Caco-2 (cell line): ENCODE measurements around the gene TTC33. TPM values are rescaled to one million over a fixed set of nuclear protein-coding genes. Genes with fewer than 3 reads are reported as not detected.

Experiments
- BruUV-seq: library from RNA; stranded (reverse); fragments of 400-500 nt; replicated peaks from 2 replicates; lab custom pipeline; 2021; lab: Mats Ljungman, UMichigan
- CTCF ChIA-PET: fragments of 300-600 bp; sonication (Branson Sonifier 250); formaldehyde crosslinking; loops from one replicate; lab custom pipeline; 2022; ENCODE audit warnings: antibody characterized with exemption; lab: Charles Lee
- POLR2A ChIA-PET: fragments of 300-600 bp; sonication (Branson Sonifier 250); formaldehyde crosslinking; loops from one replicate; lab custom pipeline; 2022; ENCODE audit warnings: antibody characterized with exemption; lab: Charles Lee
- DNase-seq, 2 experiments: peaks; one replicate each; pipeline versions ENCODE4 v3.0.0 to v3.0.0-alpha.2; 2020 to 2022
- H3K27me3 ChIP-seq: replicated peaks from 2 replicates; pipeline ENCODE4 v1.6.0; 2011; ENCODE audit warnings: low read length; ENCODE audit not compliant: control insufficient read depth, insufficient read depth
- H3K36me3 ChIP-seq: 2 replicates; pipeline ENCODE4 v1.5.1; 2011; ENCODE audit warnings: low read length; ENCODE audit not compliant: control insufficient read depth, insufficient read depth
- H3K4me1 ChIP-seq: fragments of 250-450 bp; sonication (Bioruptor Pico); 2 replicates; pipeline ENCODE4 v1.5.1; 2020; ENCODE audit warnings: mild to moderate bottlenecking
- H3K4me3 ChIP-seq: 2 replicates; pipeline ENCODE4 v1.5.1; 2011; ENCODE audit warnings: low read depth, mild to moderate bottlenecking, control low read depth, low read length
- H3K9me3 ChIP-seq: fragments of 250-450 bp; sonication (Bioruptor Pico); 2 replicates; pipeline ENCODE4 v1.5.1; 2020; ENCODE audit warnings: mild to moderate bottlenecking, moderate library complexity
- H3K27ac Mint-ChIP-seq: one replicate; pipeline ENCODE4 v1.8.0; 2022; ENCODE audit warnings: mixed read lengths; ENCODE audit not compliant: unreplicated experiment
- H3K27me3 Mint-ChIP-seq: one replicate; pipeline ENCODE4 v1.8.0; 2022; ENCODE audit warnings: mixed read lengths; ENCODE audit not compliant: insufficient read depth, unreplicated experiment
- H3K36me3 Mint-ChIP-seq: one replicate; pipeline ENCODE4 v1.8.0; 2022; ENCODE audit warnings: mild to moderate bottlenecking, mixed read lengths; ENCODE audit not compliant: insufficient read depth, unreplicated experiment
- H3K4me1 Mint-ChIP-seq: one replicate; pipeline ENCODE4 v1.8.0; 2022; ENCODE audit warnings: low read depth, mixed read lengths; ENCODE audit not compliant: unreplicated experiment
- H3K4me3 Mint-ChIP-seq: one replicate; pipeline ENCODE4 v1.8.0; 2022; ENCODE audit warnings: mild to moderate bottlenecking, moderate library complexity, mixed read lengths; ENCODE audit not compliant: unreplicated experiment
- H3K9me3 Mint-ChIP-seq: one replicate; pipeline ENCODE4 v1.8.0; 2022; ENCODE audit warnings: mixed read lengths; ENCODE audit not compliant: unreplicated experiment
- CTCF ChIP-seq, 2 experiments: fragments of 200-600 bp in 1 of 2; IDR thresholded peaks; 1 replicate in 1 of 2; 2 replicates in 1 of 2; pipeline versions ENCODE4 v1.5.1 to v1.8.0; 2011 to 2022; ENCODE audit warnings: antibody characterized with exemption in 1 of 2, control low read depth in 1 of 2, inconsistent platforms in 1 of 2, low read depth in 1 of 2, low read length in 1 of 2, mild to moderate bottlenecking in 1 of 2, moderate library complexity in 1 of 2; ENCODE audit not compliant: insufficient read depth in 1 of 2, severe bottlenecking in 1 of 2, unreplicated experiment in 1 of 2
- intact Hi-C: fragments of 100-400 bp; cut with micrococcal nuclease; formaldehyde crosslinking; loops from one replicate; pipeline ENCODE4 v1.10.0; 2022; ENCODE audit not compliant: unreplicated experiment
- total RNA-seq: library from RNA; stranded (reverse); gene quantifications from 2 replicates; pipeline ENCODE4 v1.2.3, GENCODE V29; 2022

Gene TTC33
- total RNA-seq, 1 experiment from 2014 or later = 8.6 TPM

GRCh38 chr5:40655138-40655537 is 100.6 kb downstream of the TTC33 start:
- intact Hi-C loops = no loop called here
- H3K4me3 Mint-ChIP-seq = no peak overlapping the region
- Histone ChIP-seq H3K4me1 (no peaks in the 10 kb centered on the region), H3K36me3 (no peaks in the 10 kb centered on the region), H3K9me3 (no peaks in the 10 kb centered on the region), H3K27me3 (no peaks in the 10 kb centered on the region), H3K4me3 (no peak overlapping the region)
- no peak overlapping the region for H3K27ac Mint-ChIP-seq
- H3K4me1 Mint-ChIP-seq = no peaks in the 10 kb centered on the region
- no peak for DNase-seq
- H3K36me3 Mint-ChIP-seq = no peaks in the 10 kb centered on the region
- ChIA-PET POLR2A (no interaction called here), CTCF (no interaction called here)
- BruUV-seq = no TSS peak
- TF ChIP-seq CTCF (IDR thresholded peaks at IDR 0.05; ENCODE audit: insufficient read depth in 1 of 2, low read depth in 1 of 2, low read length in 1 of 2, severe bottlenecking in 1 of 2, unreplicated experiment in 1 of 2) = no peak
- H3K9me3 Mint-ChIP-seq = no peaks in the 10 kb centered on the region
- H3K27me3 Mint-ChIP-seq = peaks cover 10% of the 10 kb centered on the region

- intact Hi-C loops = no loop called here
- ChIA-PET CTCF (no interaction called here), POLR2A (no interaction called here)
- Mint-ChIP-seq H3K36me3 (no peaks in the 10 kb centered on the region), H3K27ac (no peak overlapping the region), H3K9me3 (no peaks in the 10 kb centered on the region), H3K4me1 (no peaks in the 10 kb centered on the region), H3K4me3 (no peak overlapping the region), H3K27me3 (peaks cover 10% of the 10 kb centered on the region)
- no TSS peak for BruUV-seq
- no peak for DNase-seq
- no peaks in the 10 kb centered on the region for H3K36me3 ChIP-seq
- H3K27me3 ChIP-seq = no peaks in the 10 kb centered on the region
- H3K9me3 ChIP-seq = no peaks in the 10 kb centered on the region
- no peak for TF ChIP-seq CTCF (IDR thresholded peaks at IDR 0.05; ENCODE audit: insufficient read depth in 1 of 2, low read depth in 1 of 2, low read length in 1 of 2, severe bottlenecking in 1 of 2, unreplicated experiment in 1 of 2)
- H3K4me1 ChIP-seq = no peaks in the 10 kb centered on the region
- no peak overlapping the region for H3K4me3 ChIP-seq
Observed at GRCh38 chr5:40654377-40654991, 101.3 kb downstream of the TTC33 start.

- CTCF ChIA-PET = no interaction called here
Observed at GRCh38 chr5:40653221-40654022, 102.3 kb downstream of the TTC33 start.

More at GRCh38 chr5:40653221-40654022, 102.3 kb downstream of the TTC33 start:
- Mint-ChIP-seq H3K4me1 (no peaks in the 10 kb centered on the region), H3K27me3 (peaks cover 3% of the 10 kb centered on the region), H3K9me3 (no peaks in the 10 kb centered on the region), H3K27ac (no peak overlapping the region), H3K36me3 (no peaks in the 10 kb centered on the region), H3K4me3 (no peak overlapping the region)
- no peaks in the 10 kb centered on the region for H3K9me3 ChIP-seq
- POLR2A ChIA-PET = no interaction called here
- H3K4me1 ChIP-seq = no peaks in the 10 kb centered on the region
- intact Hi-C loops = no loop called here
- TF ChIP-seq CTCF (IDR thresholded peaks at IDR 0.05; ENCODE audit: insufficient read depth in 1 of 2, low read depth in 1 of 2, low read length in 1 of 2, severe bottlenecking in 1 of 2, unreplicated experiment in 1 of 2) = no peak
- no TSS peak for BruUV-seq
- no peak overlapping the region for H3K4me3 ChIP-seq
- no peak for DNase-seq
- H3K36me3 ChIP-seq = no peaks in the 10 kb centered on the region
- H3K27me3 ChIP-seq = no peaks in the 10 kb centered on the region
